ENCODE results near the gene DBNDD1.
A peak's percentile ranks its signal among the peaks of the same experiment; 100 is the strongest.
"Not testable (repeated sequence)": the region's sequence is repeated elsewhere in the genome, so short reads cannot be mapped to it uniquely, and the experiment has no call there.

DBNDD1 gene

DNA sequence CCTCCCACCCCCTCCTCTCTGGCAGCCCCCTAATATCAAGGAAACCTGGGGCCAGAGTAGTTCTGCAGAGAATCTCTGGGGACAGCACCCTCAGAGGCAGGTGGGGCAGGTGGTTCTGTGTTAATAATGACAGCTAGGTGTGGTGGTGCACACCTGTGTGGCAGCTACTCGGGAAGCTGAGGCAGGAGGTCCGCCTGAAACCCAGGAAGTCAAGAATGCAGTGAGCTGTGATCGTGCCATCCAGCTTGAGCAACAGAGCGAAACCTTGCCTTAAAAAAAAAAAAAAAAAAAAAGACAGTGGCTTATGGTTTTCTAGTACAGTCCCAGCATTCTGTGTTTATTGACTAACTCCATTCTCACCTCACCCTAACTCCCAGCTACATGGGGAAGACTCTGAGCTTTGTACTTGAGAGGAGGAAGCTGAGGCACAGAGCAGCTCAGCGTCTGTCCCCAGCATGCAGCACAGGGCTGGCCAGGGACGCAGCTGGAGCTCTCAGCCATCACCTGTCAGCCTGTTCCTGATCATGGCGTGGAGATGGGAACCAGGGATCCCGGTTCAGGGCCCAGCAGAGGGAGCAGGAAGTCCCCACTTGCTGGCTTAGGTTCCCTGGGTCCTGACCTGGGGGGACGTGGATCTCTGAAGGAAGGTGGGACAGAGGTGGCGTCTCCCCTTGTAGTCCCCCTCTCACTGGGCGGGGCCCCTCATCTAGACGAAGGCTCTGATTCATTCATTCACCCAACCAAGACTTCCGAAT, 6.1 kb downstream of the DBNDD1 start:
- DNase-seq = no peak

DNA sequence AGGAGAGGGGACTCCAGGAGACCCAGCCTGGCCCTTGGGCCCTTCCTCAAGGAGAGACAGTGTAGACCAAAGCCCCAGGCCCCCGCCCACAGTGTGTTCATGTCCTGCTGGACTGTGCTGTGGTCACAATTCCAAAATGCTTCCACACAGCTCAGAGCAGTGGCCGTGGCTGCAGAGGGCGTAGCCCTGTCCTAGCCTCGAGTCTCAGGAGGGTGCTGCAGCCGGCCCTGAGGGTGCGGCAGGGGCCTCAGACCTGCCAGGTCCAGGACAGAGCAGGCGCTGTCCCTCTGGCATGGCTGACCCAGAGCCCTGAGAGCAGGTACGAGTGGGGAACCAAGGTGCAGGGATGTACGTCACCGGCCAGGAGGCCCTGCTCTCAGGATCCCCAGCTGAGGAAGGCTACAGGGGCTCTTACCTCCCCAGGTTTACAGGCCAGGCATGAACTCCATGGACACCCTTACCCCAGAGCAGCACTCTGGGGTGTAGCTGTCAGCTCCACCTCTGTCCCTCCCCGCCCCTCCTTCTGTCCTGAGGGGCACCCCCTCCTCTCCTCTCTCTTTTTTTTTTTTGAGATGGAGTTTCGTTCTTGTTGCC, 7.3 kb downstream of the DBNDD1 start:
- DNase-seq = no peak

DNA sequence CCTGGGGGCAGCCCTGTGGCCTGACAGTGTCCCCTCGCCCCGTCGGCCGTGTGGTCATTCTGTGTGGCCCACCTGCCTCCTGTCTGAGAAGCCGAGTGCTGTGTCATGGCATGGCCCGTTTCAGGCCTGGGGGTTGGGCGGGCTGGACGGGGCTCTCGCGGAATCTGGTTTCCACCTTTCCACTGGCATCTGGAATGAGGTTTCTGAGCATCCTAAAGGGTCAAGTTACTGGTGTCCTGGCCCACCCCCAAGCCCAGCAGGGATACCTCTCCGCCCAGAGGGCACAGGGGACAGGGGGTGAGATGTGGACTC, 7.8 kb downstream of the DBNDD1 start:
- DNase-seq = no peak

DNA sequence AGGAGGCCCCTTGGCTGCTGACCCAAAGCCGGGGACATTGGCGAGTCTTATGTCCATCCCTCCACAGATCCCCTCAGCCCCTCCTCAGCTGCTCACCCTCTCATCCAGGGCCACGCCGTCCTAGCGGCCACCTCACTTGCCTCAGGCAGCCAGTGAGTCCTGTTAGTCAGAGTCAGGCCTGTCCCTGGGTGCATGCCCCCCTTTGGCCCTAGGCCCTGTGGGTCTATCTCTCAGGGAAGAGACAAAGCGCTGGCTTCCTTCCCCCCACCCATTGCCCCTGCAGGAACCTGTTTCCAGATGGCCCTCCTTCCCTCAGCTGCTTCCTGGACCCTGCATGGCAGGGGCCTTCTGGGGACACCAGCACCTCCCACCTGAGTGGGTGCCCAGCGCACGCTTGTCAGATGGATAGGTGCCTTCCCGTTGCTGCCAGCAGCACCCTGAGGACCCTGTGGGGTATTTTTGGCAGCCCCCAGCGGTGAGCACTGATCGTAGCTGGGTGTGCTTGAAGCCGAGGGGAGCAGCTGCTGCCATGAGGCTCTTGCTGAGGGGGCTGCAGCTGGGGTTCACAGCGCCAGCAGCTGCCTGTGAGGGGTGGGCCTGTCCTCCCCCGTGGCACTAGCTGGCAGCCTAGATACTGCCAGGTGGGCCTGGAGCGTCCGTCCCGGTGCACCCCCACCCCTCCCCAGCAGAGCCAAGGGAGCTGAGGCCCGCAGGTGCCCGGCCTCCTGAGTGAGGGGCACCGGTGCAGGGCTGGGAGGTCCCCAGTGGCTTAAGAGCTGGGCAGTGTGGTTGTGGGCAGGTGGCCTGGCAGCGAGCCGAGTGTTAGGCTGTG, 8.4 kb downstream of the DBNDD1 start:
- DNase-seq = no peak

DNA sequence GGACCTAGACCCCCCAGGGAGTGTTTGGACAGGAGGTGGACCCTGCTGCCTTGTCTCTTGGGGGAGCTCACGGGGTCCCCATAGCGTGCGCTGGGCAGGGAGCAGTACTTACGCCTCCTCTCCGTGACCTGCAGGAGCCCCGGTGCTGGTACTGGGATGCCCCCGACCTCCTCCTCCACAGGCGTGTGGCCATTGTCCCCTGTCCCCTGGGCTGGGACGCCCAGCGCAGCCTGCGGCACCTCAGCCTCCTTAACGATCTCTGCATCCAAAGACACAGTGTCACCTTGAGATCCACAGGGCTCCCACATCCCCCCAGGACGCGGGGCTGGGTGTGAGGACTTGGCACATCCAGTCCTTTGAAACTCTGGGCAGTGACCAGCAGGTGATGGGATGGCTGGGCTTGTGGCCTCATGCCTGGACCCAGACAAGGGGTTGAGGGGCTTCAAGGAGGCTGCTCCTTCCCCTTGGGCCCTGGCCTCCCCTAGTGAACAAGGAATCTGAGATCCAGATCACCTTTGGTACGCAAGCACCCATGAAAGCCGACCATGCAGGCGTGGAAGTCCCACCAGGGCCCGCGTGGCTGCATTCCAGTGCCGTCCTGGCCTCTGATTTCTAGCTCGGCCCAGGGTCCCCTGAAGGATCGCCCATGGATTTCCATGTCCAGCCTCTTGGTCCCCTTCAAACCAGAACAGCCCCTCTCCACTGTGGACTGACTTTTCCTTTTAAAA, 9.9 kb downstream of the DBNDD1 start:
- DNase-seq = no peak

DNA sequence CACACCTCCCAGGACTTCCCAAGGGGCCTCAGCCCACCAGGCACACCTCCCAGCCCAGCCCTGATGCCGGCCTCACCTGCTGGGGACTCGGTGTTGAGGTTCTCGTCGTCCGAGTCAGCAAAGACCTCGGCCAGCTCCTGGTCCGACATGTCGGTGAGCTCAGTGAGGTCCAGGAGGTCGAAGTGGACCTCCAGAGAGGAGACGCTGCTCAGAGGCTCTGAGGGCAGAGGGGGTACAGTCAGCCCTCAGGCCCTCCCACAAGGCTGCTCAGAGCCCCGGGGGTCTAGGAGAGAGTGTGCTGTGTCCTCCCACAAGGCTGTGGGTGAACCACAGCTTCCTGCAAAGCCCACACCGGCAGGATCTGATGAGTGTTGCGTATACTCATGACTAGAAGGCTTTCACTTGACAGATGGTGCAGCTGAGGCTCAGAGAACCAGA, 10.5 kb downstream of the DBNDD1 start:
- no peak for DNase-seq

DNA sequence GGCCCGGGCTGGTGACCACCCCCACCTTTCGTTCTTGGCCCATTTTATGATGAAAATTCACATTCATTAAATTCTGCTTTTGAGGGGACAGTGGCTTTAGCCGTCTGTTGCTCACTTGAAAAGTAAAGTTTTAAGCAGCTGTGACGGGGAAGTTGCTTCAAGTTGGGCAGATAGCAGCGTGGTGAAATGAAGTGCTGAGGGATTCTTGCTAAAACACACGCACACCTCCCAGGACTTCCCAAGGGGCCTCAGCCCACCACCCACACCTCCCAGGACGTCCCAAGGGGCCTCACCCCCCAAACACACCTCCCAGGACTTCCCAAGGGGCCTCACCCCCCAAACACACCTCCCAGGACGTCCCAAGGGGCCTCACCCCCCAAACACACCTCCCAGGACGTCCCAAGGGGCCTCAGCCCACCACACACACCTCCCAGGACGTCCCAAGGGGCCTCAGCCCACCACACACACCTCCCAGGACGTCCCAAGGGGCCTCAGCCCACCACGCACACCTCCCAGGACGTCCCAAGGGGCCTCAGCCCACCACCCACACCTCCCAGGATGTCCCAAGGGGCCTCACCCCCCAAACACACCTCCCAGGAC, 11.5 kb downstream of the DBNDD1 start:
- not testable (repeated sequence) for DNase-seq

DNA sequence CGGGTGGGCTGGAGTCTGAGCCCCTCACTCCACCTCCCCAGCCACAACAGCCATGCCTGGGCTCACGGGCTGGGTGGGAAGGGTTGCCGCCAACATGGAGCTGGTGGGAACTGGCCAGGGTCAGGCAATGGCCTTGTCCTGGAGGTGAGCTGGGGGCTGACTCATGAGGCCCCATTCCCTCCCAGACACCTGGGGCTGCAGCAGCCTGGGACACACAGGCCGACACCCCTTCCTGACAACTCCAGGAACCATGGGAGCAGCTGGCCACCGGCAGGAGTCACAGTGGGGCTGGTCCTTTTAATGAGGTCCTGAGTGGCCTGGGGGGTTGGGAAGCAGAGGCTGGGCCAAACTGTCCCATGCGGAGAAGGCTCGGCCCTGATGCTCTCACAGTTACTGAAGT, 12.2 kb downstream of the DBNDD1 start:
- DNase-seq = no peak

DNA sequence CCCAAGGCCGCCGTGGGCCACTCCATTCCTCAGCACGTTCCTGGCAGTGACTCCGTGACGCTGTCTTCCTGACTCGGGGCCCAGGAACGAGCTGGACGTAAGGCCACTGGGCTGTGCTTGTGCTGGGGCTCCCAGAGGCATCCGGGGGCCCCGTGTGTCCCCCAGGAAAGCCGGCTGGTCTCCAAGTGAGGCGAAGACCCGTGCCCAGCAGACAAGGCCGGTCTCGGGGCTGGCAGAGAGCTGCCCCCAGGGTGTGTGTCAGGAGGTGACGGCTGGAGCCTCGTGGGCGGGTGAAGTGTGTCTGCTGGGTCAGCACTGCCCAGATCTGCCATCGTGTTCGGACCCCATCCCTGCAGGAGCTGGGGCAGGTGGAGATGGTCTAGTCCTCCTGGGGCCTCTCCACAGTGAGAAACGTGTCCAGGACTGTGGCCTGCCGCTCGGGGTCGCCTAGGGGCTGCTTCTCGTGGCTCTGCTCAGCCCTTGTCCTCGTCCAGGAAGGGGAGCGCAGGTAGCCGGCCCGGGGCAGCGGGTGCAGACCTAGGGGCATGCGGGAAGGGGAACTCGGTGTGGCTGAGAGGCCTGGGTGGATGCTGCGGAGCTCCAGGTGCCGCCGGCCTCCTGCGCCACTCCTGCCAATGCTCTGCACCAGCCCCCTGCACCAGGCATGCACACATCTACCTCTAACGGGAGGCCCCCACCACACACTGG, 13.1 kb downstream of the DBNDD1 start:
- DNase-seq = no peak

DNA sequence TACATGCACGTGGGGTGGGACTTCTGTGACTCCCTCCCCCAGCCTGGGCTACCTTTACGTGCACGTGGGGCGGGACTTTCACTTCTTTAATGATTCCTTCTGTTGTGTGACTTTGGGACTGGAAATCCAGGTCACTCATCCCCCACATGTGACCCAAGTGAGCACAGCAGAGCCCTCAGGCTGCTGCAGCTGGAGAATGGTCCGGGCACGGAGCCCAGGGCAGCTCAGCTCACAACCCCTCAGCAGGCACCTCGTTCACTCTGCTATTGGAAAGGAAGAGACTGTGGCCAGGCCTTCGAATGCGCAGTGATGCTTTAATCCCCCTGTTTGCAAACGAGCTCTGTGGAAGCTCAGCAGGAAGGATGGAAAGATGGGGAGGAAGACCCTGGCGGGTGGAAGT, 14.7 kb downstream of the DBNDD1 start:
- no peak for DNase-seq

DNA sequence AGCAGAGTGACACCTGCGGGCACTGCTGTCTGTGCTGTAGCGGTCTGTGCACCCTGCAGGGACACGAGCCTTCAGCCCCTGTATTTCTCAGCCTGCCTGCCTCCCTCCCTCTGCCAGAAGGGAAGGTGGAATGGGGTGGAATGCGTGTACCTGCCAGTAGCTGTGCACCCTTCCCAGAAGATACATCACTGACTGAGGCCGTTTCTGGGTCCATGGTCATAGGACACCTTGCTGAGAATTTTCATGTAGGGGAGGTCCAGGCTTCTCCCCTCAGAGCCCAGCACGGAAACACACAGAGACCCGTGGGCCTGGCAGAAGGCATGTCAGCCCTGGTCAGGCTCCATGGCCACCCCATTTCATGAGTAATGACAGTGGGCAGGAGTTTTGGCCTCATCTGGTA, 16.5 kb downstream of the DBNDD1 start:
- DNase-seq = no peak

DNA sequence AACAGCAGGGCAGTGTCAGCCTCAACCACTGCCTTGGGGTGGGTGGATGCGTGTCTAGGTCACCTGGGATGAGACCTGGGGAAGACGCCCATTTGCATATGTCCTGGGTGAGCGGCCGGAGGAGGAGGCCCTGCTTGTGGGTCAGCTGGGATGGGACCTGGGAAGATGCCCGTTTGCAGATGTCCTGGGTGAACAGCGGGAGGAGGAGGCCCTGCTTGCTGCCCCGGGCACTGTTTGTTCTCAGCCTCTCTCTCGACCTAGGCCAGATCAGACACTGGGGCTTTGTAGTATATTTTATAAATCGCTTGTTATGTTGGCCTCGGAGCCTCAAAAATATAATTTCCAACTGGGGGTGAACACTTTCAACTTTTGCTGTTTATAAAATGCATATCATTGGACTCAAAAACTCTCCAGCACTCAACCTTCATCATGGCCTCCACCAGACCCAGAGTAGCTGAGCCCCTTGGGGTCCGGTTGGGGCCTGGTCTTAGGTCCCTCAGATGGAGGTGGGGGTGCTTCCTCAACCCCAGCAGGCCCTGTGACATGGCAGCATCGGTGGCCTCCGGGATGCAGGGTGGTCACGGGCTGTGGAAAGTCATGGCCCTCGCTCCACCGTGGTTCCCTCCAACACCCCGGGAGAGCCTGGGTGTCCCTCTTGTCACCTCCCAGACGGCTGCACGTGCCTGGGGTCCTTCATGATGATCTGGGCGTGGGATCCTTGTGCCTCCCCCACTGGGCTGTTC, 17.3 kb downstream of the DBNDD1 start:
- DNase-seq = peak in 13 of 56 donors; percentile 6 to 43 (median 25)

DNA sequence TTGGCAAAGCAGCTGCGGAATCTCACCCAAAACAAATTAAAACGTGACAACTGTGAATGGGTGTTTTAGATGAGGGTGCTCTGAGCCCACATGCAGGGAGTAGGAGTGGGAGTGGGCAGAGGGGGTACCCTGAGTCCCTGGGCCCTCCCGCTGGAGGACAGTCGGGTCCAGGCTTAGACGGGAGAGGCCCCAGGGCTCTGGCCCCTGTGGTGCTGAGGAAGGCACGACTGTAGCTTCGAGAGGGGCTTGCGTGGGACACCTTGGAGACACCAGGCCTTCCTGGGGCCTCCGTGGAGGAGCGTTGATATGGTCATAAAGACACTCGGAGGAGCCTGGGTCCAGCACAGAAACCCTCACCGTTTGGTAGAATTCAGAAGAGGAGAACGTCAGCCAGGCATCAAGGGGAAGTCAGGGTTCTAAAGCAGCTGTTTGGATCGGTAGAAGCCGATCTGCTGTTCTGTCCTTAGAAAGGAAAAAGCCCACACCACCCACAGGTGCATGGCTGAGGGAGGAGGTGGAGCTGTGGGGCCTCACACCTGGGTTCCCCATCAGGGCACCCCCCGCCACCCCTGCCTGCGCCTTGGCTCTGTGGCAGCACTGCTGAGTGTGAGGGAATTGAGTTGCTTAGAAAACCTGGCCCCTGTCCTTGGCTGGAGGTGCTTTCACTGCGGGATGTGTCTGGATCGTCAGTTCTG, 18.4 kb downstream of the DBNDD1 start:
- no peak for DNase-seq

DNA sequence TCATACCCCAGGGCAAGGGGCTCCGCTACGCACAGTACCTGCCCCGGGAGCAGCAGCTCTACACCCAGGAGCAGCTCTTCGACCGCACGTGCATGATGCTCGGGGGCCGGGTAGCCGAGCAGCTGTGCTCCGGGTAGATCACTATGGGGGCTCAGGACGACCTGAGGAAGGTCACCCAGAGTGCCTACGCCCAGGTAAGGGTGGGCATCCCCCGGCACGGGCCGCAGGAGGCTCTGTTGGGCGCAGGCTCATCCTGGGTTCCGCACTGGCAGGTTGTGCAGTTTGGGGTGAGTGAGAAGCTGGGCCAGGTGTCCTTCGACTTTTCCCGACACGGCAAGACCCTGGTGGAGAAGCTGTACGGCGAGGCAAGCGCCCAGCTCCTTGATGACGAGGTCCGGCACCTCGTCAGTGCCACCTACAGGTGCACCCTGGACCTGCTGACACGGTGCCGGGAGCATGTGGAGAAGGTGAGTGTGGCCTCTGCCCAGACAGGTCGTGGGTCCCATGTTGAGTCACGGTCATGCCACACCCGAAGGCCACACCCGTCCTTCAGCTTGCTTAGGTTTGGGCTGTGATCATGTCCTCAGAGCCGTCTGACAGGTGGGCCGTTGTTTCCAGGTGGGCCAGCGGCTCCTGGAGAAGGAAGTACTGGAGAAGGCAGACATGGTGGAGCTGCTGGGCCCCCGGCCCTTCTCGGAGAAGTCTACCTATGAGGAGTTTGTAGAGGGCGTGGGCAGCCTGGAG, 19.3 kb downstream of the DBNDD1 start:
- no peak for DNase-seq

DNA sequence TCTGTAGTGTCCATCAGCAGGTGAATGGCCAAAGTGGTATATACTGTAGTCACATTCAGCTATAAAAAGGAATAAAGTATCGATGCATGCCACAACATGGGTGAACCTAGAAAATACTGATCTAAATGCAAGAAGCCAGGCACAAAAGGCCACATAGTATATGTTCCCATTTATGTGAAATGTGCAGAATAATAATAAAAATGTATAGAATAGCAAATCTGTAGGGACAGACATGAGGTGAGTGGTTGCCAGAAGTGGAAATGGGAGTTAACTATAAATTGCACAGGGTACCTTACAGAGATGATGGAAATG, 23.1 kb downstream of the DBNDD1 start:
- DNase-seq = no peak

DNA sequence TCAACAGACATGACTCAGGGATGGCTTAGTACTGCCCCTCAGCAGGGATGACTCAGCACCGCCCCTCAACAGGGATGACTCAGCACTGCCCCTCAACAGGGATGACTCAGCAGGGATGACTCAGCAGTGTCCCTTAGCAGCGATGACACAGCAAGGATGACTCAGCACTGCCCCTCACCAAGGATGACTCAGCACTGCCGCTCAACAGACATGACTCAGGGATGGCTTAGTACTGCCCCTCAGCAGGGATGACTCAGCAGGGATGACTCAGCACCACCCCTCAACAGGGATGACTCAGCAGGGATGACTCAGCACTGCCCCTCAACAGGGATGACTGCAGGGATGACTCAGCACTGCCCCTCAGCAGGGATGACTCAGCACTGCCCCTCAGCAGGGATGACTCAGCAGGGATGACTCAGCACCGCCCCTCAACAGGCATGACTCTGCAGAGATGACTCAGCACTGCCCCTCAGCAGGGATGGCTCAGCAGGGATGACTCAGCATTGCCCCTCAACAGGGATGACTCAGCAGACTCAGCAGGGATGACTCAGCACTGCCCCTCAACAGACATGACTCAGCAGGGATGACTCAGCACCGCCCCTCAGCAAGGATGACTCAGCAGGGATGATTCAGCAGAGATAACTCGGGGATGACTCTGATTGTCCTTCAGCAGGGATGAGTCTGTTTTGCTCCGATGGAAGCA, 23.6 kb downstream of the DBNDD1 start:
- peak in 18 of 56 donors; percentile 10 to 77 (median 34) for DNase-seq

DNA sequence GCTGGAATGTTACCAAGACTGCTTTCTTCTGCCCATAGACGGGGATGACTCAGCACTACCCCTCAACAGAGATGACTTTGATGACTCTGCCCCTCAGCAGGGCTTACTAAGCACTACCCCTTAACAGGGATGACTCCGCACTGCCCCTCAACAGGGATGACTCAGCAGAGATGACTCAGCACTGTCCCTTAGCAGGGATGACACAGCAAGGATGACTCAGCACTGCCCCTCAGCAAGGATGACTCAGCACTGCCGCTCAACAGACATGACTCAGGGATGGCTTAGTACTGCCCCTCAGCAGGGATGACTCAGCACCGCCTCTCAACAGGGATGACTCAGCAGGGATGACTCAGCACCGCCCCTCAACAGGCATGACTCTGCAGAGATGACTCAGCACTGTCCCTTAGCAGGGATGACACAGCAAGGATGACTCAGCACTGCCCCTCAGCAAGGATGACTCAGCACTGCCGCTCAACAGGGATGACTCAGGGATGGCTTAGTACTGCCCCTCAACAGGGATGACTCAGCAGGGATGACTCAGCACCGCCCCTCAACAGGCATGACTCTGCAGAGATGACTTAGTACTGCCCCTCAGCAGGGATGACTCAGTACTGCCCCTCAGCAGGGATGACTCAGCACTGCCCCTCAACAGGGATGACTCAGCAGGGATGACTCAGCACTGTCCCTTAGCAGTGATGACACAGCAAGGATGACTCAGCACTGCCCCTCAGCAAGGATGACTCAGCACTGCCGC, 24.4 kb downstream of the DBNDD1 start:
- peak in 10 of 56 donors; percentile 7 to 84 (median 34) for DNase-seq

DNA sequence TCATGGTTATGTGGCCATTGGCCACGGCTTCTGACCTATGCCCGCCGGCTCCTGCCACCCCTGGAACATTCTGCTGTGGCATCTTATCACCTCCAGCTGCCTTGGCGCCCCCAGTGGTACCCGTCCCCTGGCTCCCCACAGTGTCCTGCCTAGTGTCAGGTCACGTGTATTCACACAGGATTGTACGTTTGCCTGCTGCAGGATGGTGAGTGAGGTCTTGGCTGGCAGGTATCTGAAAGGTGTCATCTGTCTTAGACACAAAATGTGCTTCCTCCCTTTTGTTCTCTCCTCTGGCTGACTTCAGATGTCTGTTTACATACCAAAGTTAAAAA, 24.9 kb downstream of the DBNDD1 start:
- no peak for DNase-seq

Measured in nucleus accumbens (tissue), 56 donors.